ENCODE results near the gene KRTAP5-8. TPM values are rescaled to one million over a fixed set of nuclear protein-coding genes. Genes with fewer than 3 reads are reported as not detected.
"Not testable (repeated sequence)": the region's sequence is repeated elsewhere in the genome, so short reads cannot be mapped to it uniquely, and the experiment has no call there.

KRTAP5-8 gene
- total RNA-seq, 1 experiment from 2014 or later: not detected

DNA sequence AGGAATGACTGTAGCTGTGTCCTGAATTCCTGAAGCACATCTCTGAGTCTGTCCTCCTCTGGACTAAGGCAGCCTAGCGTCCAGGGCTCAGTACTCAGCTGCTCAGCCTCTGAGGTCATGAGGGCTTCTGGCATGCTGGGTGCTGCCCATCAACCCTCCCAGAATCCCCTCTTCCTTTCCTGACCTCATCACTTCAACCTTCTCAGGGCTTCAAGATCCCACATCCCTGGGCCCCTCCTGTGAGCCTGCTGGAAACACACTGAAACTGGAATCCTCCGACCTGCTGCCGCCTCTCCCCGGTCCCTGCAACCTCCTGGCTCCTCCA is 803 bp downstream of the KRTAP5-8 start:
- no peak overlapping the region for H3K27ac Mint-ChIP-seq (ENCODE audit: low read depth, unreplicated experiment)
- intact Hi-C loops (cut with micrococcal nuclease): no loop called here
- no peak overlapping the region for H3K4me3 Mint-ChIP-seq (ENCODE audit: unreplicated experiment)
- no peak for DNase-seq (ENCODE audit: unreplicated experiment)
- no peaks in the 10 kb centered on the region for H3K4me1 Mint-ChIP-seq (ENCODE audit: insufficient read depth, unreplicated experiment)
- H3K9me3 Mint-ChIP-seq (ENCODE audit: unreplicated experiment): peaks cover 9% of the 10 kb centered on the region
- no peaks in the 10 kb centered on the region for H3K27me3 Mint-ChIP-seq (ENCODE audit: insufficient read depth, unreplicated experiment)
- no peak for TF ChIP-seq CTCF (IDR thresholded peaks at IDR 0.05; ENCODE audit: unreplicated experiment)
- H3K36me3 Mint-ChIP-seq (ENCODE audit: insufficient read depth, unreplicated experiment): no peaks in the 10 kb centered on the region
- CTCF ChIA-PET: no interaction called here
- BruUV-seq (replicated peaks): no TSS peak
- POLR2A ChIA-PET: no interaction called here

GRCh38 chr11:71539017-71539416 is 1.2 kb downstream of the KRTAP5-8 start:
- Mint-ChIP-seq H3K36me3 (ENCODE audit: insufficient read depth, unreplicated experiment) (no peaks in the 10 kb centered on the region), H3K4me1 (ENCODE audit: insufficient read depth, unreplicated experiment) (no peaks in the 10 kb centered on the region), H3K27me3 (ENCODE audit: insufficient read depth, unreplicated experiment) (no peaks in the 10 kb centered on the region), H3K27ac (ENCODE audit: low read depth, unreplicated experiment) (no peak overlapping the region), H3K9me3 (ENCODE audit: unreplicated experiment) (peaks cover 9% of the 10 kb centered on the region), H3K4me3 (ENCODE audit: unreplicated experiment) (no peak overlapping the region)
- no peak for DNase-seq (ENCODE audit: unreplicated experiment)
- ChIA-PET CTCF (no interaction called here), POLR2A (no interaction called here)
- BruUV-seq (replicated peaks): no TSS peak
- intact Hi-C loops (cut with micrococcal nuclease): no loop called here
- TF ChIP-seq CTCF (IDR thresholded peaks at IDR 0.05; ENCODE audit: unreplicated experiment): no peak

GRCh38 chr11:71539971-71540370 is 2.1 kb downstream of the KRTAP5-8 start:
- not testable (repeated sequence) for BruUV-seq (replicated peaks)

GRCh38 chr11:71540521-71541304 is 2.9 kb downstream of the KRTAP5-8 start:
- H3K36me3 Mint-ChIP-seq (ENCODE audit: insufficient read depth, unreplicated experiment); intact Hi-C loops (cut with micrococcal nuclease); H3K4me3 Mint-ChIP-seq (ENCODE audit: unreplicated experiment); DNase-seq (ENCODE audit: unreplicated experiment); H3K9me3 Mint-ChIP-seq (ENCODE audit: unreplicated experiment); H3K27ac Mint-ChIP-seq (ENCODE audit: low read depth, unreplicated experiment); H3K4me1 Mint-ChIP-seq (ENCODE audit: insufficient read depth, unreplicated experiment); H3K27me3 Mint-ChIP-seq (ENCODE audit: insufficient read depth, unreplicated experiment); BruUV-seq (replicated peaks): not testable (repeated sequence)
- CTCF ChIA-PET: interaction anchor here (0.6 kb wide), 1 partner anchor 99 kb away, joined by 3 read pairs; no protein-coding TSS in a partner anchor
- POLR2A ChIA-PET: interaction anchor here (0.6 kb wide), 1 partner anchor 1067 kb away, joined by 3 read pairs; no protein-coding TSS in a partner anchor

More at GRCh38 chr11:71539971-71540370, 2.1 kb downstream of the KRTAP5-8 start:
- H3K27ac Mint-ChIP-seq (ENCODE audit: low read depth, unreplicated experiment); DNase-seq (ENCODE audit: unreplicated experiment); H3K4me1 Mint-ChIP-seq (ENCODE audit: insufficient read depth, unreplicated experiment); H3K4me3 Mint-ChIP-seq (ENCODE audit: unreplicated experiment); intact Hi-C loops (cut with micrococcal nuclease); CTCF ChIA-PET; H3K36me3 Mint-ChIP-seq (ENCODE audit: insufficient read depth, unreplicated experiment); H3K27me3 Mint-ChIP-seq (ENCODE audit: insufficient read depth, unreplicated experiment); H3K9me3 Mint-ChIP-seq (ENCODE audit: unreplicated experiment): not testable (repeated sequence)
- POLR2A ChIA-PET: interaction anchor here (0.6 kb wide), 1 partner anchor 1068 kb away, joined by 3 read pairs; no protein-coding TSS in a partner anchor

- intact Hi-C loops (cut with micrococcal nuclease): no loop called here
- no peak for TF ChIP-seq CTCF (IDR thresholded peaks at IDR 0.05; ENCODE audit: unreplicated experiment)
- DNase-seq (ENCODE audit: unreplicated experiment): no peak
- Mint-ChIP-seq H3K4me1 (ENCODE audit: insufficient read depth, unreplicated experiment) (no peaks in the 10 kb centered on the region), H3K27ac (ENCODE audit: low read depth, unreplicated experiment) (no peak overlapping the region), H3K9me3 (ENCODE audit: unreplicated experiment) (peaks cover 19% of the 10 kb centered on the region), H3K27me3 (ENCODE audit: insufficient read depth, unreplicated experiment) (no peaks in the 10 kb centered on the region), H3K36me3 (ENCODE audit: insufficient read depth, unreplicated experiment) (no peaks in the 10 kb centered on the region), H3K4me3 (ENCODE audit: unreplicated experiment) (no peak overlapping the region)
- POLR2A ChIA-PET: interaction anchor here (1.0 kb wide), 1 partner anchor 9 kb away, joined by 5 read pairs; no protein-coding TSS in a partner anchor
- CTCF ChIA-PET: no interaction called here
- no TSS peak for BruUV-seq (replicated peaks)
Observed at GRCh38 chr11:71542382-71542781, 4.6 kb downstream of the KRTAP5-8 start.

All from MCF 10A (cell line).